ENCODE results near the gene TERT.
"Not testable (repeated sequence)": the region's sequence is repeated elsewhere in the genome, so short reads cannot be mapped to it uniquely, and the experiment has no call there.

TERT gene

DNA sequence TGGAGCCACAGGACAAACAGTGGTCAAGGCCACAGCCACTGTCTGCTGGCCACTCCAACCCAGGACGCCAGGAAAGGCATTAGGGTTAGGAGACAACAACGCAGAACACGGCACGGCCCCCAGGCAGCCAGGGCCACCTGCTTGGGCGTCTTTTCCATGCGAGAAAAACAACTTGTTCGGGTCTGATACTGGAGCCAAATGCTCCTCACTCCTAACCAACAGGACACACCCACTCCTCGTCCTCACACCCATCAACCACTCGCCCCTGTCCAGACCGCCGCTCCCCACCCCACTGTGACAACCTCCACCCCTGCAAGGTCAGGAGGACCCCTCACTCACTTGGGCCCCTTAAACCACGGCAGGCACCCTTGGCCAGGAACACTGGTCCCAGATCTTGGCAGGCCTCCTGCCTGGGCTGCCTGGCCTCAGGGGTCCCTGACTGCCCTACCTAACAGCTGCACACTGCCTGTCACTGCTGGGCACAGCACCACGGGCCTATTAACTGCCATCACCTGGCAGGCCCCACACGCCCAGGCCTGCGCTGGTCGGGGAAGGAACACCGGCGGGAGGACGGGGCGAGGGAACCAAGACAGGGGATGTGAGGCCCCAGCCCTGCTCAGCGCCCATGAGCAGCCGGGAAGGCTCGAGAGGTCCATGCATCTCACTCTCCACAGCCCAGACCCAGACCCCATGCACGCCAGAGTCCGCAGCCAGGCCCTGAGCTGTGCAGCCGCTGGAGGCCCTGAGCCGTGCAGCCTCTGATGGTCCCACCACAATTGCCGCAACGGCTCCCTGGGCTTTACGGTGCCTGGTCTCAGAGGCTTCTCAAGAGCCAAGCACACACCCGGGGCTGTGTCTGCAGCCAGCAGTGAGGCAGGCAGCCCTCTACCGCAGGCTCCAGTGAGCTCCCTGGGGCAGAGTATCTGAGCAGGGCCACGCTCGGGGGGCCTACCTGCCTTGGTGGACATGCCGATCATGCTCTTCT lies 36.3 kb upstream of the TERT start:
- no peak for DNase-seq

DNA sequence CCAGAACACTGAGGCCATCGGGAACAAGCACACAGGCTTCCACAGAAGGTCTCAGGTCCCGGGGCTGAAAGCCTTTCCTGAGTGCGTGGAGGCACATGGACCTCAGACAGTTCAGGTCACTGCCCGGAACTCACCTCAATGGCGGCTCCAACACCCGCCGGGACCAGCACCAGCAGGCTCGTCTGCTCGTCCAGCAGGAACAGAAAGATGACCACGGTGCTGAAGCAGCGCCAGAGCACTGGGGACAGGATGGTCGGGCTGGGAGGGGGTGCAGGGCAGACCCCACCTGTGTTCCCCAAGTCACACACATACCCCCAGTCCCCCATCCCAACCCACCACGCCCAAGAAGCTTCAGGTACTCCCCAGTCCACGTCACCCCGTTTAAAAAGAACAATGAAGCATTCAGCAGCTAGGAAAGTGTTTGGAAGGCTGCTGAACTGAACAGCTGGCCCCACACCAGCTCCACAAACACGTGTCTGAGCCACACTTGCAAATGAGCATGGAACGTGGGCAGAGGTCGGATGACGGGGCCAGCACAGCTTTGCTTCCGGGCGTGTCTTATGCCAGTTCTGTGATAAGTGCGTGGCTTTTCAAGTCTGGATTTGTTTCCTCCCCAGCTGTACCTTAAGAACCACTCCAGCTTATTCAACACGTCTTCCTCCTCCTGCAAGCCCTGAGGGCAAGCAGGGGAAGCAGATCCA lies 35.4 kb upstream of the TERT start:
- no peak for DNase-seq

DNA sequence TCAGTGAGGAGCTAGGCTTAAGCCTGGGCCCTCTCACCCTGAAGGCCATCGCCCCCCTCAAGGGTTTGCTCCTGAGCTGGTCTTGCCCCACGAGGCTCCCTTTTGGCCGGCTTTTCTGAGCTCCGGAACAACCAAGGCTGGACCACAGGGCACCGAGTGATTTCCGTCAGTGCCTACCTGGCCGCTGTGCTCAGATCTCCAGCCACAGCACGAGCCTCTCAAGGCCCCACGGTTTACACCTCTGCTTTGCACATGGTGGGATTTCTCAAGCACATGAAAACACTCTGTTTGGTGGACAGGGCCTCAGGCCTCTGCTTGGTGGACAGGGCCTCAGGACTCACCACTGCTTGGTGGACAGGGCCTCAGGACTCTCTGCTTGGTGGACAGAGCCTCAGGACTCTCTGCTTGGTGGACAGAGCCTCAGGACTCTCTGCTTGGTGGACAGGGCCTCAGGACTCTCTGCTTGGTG lies 34.3 kb upstream of the TERT start:
- DNase-seq = no peak

DNA sequence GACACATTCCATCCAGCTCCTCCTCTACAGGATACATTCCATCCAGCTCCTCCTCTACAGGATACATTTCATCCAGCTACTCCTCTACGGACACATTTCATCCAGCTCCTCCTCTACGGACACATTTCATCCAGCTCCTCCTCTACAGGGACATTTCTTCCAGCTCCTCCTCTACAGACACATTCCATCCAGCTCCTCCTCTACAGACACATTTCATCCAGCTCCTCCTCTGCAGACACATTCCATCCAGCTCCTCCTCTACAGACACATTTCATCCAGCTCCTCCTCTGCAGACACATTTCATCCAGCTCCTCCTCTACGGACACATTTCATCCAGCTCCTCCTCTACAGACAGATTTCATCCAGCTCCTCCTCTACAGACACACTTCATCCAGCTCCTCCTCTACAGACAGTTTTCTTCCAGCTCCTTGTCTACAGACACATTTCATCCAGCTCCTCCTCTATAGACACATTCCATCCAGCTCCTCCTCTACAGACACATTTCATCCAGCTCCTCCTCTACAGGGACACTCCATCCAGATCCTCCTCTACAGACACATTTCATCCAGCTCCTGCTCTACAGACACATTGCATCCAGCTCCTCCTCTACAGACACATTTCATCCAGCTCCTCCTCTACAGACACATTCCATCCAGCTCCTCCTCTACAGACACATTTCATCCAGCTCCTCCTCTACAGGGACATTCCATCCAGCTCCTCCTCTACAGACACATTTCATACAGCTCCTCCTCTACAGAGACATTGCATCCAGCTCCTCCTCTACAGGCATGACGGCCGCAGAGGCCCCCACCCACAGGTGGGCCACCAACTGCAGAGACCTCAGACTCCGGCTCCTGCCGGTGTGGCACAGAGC lies 33.6 kb upstream of the TERT start:
- not testable (repeated sequence) for DNase-seq

DNA sequence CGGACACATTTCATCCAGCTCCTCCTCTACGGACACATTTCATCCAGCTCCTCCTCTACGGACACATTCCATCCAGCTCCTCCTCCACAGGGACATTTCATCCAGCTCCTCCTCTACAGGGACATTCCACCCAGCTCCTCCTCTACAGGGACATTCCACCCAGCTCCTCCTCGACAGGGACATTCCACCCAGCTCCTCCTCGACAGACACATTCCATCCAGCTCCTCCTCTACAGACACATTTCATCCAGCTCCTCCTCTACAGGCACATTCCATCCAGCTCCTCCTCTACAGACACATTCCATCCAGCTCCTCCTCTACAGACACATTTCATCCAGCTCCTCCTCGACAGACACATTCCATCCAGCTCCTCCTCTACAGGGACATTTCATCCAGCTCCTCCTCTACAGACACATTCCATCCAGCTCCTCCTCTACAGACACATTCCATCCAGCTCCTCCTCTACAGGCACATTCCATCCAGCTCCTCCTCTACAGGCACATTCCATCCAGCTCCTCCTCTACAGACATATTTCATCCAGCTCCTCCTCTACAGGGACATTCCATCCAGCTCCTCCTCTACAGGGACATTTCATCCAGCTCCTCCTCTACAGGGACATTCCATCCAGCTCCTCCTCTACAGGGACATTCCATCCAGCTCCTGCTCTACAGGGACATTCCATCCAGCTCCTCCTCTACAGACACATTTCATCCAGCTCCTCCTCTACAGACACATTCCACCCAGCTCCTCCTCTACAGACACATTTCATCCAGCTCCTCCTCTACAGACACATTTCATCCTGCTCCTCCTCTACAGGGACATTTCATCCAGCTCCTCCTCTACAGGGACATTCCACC lies 32.3 kb upstream of the TERT start:
- not testable (repeated sequence) for DNase-seq

DNA sequence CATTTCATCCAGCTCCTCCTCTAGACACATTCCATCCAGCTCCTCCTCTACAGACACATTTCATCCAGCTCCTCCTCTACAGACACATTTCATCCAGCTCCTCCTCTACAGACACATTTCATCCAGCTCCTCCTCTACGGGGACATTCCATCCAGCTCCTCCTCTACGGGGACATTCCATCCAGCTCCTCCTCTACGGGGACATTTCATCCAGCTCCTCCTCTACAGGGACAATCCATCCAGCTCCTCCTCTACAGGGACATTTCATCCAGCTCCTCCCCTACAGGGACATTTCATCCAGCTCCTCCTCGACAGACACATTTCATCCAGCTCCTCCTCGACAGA lies 31.6 kb upstream of the TERT start:
- DNase-seq = not testable (repeated sequence)

DNA sequence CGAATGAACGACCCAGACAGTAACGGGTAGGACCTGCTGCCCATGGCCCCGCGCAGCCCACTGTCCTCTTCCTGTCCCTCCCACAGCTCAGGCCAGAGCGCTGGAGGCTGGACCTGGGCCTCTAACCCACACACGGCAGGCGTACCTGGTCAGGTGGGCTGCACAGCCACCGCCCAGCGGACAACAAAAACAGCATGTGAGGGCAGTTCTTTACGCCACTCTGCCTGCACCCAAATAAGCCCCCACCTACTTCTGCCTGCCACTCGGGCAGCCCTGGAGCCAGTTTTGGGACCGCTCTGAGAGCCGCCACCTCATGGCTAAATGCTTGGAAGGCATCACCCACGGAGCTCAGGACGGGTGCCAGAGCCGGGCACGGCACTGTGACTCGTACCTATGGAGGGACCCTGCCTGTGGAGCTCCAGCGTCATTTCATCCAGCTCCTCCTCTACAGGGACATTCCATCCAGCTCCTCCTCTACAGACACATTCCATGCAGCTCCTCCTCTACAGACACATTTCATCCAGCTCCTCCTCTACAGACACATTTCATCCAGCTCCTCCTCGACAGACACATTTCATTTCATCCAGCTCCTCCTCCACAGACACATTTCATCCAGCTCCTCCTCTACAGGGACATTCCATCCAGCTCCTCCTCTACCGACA lies 31.1 kb upstream of the TERT start:
- no peak for DNase-seq

DNA sequence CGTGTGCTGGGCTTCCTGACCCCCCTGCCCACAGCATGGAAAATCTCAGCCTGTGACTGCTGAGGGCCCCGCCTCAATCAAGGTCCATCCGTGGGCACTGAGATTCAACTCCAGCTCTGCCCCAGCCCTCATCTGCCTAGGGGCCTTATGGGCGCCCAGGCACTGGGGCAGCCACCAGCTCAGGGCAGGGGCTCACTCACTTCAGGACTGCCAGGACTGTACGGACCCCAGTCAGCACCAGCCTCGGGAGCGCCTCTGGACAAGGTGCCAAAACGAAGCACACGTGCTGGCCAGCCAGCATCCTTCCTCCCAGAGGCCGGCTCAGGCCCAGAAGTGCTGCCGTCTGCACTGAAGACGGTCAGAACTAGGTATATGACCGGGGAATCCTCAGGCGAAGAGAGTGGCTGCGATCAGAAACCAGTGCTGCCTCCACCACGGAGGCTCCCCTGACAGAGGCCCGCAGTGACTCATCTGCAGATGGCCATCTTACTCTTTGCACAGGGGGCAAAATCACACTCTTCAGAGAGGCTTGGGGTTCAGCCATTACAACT lies 30.4 kb upstream of the TERT start:
- DNase-seq = no peak

DNA sequence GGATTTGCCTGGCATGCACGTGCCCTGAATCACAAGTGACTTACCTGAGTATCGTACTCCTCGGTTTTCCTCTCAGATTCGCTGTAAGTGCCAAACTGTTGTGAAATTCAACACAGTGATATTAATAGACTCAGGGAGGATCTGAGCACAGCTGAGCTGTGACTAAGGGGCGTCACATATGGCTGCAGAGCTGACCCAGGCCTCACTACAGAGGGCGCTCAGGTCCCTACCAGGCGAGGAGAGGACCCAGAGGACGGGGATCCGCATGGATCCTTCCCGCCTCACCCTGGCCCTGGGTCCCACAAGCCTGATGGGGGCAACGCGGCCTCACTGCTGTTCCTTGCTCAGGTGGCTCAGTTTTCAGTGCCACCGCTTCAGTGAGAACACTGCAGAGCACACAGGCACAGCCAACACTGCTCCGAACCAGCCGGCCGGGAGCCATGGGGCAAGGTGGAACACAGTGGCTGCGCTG lies 29.9 kb upstream of the TERT start:
- DNase-seq = no peak

DNA sequence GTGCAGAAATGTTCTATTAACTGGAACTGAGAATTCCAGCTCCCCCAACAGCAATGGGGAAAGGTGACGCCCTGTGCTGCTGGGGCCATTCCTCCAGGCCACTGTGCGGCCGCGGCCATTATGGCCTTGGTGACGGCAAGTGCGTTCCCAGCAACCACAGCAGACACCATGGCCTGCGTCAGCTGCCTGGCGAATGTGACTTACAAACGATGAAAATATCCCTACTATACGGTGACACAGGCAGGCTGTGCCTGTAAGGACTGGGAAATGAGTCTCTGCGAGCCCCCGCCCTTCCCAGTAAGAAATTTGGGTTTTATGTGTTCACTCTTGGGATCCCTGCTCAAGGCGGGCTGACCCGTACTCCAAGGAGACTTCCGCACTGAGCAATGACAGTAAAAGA lies 29.4 kb upstream of the TERT start:
- DNase-seq = no peak

DNA sequence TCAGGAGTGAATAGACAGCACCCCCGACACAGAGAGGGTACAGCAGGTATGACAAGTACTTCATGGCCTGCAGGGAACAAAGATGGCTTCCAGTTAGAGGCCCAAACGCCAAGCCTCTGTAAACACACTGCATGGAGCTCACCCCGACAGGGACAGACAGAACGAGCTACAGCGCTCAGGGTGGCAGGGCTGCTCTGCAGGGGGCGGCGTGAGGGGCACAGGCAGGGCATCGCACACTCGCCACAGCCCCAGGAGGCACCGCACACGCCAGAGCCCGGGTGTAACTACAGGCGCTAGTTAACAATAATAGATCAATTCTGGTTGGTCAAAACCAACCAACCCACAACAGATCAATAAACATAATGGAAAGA lies 28.9 kb upstream of the TERT start:
- no peak for DNase-seq

DNA sequence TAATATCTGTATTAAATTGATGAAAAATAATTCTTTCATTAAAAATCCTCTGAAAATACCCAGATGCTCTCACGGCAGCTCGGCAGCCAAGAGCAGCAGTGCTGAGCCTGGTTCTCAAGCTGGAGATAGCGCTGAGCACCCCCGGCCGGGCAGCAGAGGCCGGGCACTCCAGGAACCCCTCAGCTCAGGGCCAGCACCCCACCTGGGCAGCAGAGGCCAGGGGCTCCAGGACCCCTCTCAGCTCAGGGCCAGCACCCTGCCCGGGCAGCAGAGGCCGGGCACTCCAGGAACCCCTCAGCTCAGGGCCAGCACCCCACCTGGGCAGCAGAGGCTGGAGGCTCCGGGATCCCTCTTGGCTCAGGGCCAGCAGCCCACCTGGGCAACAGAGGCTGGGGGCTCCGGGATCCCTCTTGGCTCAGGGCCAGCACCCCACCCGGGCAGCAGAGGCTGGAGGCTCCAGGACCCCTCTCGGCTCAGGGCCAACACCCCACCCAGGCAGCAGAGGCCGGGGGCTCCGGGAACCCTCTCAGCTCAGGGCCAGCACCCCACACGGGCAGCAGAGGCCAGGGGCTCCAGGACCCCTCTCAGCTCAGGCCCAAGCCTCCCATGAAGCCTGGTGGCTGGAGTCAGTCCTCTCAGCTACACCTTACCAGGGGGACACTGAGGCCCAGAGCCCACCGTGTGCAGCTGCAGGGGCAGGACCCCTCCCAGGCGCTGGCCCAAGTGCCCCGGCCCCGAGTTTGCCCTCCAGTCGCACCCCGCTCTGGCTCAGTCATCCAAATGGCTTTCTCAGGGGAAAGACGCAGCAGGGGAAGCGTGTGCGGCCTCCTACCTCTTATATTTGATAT lies 28.3 kb upstream of the TERT start:
- DNase-seq = no peak

DNA sequence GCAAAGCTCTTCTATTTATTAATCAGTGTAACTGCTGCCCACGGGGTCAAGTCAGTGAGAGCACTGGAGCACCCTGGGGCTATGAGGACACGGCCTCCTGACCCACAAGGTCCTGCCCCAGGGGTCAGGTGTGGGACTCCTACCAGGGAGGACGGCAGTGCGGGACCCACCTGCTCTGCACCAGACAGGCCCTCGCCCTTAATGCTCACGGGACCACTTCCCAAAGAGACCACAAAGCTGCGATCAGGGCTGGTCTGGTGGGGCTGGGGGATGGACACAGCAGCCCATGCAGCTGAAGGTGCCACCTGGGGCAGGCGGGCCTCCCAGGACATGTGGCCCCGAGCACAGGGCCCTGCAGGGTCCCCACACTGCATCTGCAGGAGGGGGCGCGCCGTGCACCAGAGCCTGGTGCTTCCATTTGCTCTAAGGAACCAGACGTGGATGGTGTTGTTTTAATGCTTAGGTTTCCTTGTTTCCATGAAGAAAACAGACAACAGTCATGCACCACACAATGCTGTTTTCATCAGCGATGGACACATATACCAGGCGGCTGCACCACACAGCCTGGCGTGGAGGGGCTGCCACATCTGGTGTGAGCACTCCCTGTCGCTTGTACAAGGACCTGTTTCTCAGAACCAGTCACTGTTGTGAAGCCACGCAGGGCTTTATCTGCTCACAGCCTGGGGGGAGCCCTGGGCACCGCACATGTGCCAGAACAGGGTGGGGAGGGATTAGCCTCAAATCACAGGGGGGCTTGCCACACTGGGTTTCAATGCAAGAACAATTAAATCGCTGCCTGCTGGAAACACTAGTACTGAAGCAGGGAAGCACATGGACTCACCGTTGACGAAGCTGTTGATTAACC lies 27.4 kb upstream of the TERT start:
- DNase-seq = no peak

DNA sequence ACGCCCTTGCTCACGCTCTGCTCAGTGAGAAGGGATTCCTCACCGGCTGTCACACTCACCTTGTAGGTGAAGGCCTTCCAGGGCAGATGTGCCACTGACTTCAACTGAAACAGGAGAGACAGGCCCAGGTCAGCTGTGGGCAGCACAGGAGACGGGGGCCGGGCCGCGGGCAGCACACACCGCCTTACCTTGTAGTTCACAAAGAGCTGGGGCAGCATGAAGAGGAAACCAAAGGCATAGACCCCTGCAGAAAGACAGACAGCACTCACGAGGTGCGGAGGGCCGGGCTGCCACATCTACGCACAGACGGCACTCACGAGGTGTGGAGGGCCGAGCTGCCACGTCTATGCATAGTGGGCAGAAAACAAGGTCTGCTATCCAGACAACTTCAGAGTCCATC lies 26.7 kb upstream of the TERT start:
- DNase-seq = no peak

DNA sequence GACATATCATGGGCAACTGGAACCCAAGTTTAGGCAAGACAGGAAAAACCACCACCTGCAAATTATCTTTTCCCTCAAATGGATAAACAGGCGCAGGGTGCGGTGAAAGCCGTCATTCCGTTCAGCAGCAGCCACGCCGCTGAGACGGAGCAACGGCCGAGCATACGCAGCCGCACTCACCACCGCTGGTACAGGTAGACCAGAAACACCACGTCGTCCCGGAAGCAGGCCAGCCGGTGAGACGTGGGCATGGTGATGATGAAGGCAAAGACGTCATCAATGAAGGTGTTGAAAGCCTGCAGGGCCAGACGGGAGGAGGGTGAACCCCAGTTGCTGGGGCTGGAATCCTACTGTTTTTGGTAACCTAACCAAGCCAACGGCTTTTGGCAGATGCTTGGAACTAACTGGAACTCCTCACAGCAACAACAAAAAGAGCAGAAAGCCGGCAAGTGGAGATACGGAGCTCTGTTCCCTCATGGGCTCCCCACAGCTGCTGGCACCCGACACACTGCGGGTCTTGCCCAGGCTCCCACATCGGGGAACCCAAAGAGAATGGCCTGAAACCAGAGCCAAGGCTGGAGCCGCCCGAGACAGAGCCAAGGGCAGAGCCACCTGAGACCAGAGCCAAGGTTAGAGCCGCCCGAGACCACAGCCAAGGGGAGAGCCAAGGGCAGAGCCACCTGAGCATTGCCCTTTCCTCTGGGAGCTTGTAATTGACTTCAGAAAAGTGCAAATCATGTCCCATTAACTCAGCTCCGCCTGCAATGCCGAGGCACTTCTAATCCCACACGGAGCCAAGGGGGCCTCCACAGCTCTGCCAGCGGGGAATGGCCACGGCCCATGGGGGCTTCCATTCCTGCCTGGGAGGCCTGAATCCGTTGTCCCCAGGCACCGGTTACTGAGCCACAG lies 25.8 kb upstream of the TERT start:
- DNase-seq = no peak

DNA sequence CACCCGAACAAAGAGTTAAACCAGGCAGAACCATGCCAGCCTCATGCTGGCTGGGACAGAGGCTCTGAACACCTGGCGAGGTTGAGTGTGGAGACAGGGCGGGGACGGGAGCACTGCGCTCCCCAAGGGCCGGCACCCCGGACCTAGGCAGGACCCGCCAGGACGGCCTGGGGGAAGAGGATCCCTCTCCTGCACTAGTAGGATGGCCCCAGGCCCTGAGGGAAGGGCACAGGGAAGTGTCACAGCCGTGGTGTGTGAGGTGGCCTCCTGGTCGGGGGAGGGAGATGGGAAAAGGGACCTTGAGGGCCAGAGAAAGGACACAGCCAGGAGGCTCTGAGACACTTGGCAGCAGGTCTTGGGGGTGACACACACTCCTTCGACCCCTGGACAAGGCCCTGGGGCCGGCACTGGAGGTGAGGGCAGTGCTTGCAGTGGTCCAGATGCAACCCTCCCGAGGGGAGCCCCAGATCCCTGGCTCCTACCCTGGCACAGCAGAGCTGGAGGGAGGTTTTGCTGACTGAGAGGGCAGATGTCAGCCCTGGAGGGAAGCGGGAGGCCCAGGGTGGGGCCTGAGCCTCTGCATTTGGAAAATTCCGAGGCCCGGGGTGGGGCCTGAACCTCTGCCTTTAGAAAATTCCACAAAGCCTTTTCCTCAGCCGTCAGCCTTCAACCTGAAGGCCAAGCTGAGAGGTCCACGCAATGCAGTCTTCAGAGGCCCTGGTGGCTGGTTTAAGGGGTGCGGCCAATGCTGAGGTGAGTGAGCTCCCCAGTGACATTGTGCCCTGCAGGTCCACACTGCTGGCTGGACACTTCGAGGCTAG lies 24.8 kb upstream of the TERT start:
- no peak for DNase-seq

DNA sequence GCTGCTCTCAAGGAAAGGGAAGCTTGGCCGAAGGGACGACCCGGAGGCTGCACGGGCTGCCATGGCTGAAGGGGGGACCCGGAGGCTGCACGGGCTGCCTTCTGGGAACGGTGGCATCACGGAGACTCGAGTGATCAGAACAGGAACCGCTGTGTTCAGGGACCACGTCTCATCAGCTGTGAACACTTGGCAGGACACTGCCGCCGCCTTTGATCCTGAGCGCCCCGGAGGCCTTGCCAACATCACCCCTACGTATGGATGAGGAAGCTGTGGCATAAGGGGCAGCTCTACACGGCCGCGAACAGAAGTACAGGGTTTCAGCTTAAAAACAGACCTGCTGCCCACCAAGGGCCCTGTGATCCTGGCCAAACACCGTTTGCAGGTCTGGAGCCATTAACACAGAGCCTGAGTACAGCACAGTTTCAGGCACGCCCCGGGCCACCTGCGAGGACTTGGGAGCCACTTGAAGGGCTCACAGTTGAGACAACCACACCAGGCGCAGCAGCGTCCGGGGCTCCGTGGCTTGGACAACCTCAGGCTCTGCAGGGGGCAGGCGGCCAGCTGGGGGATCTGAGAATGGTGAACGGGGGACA lies 23.9 kb upstream of the TERT start:
- no peak for DNase-seq
